Endodermal cell (in vitro differentiated cells): Measurements from ENCODE around the gene NAV2. TPM values are rescaled to one million over a fixed set of nuclear protein-coding genes. Genes with fewer than 3 reads are reported as not detected.

ENCODE experiments used
- DNase-seq: peaks from one replicate; pipeline ENCODE4 v3.0.0-alpha.2; 2017
- H3K27ac ChIP-seq: 2 replicates; pipeline ENCODE4 v1.5.1; 2013; ENCODE audit warnings: mild to moderate bottlenecking, low read depth, low read length, moderate library complexity
- H3K27me3 ChIP-seq: 2 replicates; pipeline ENCODE4 v1.6.1; 2013; ENCODE audit warnings: mild to moderate bottlenecking, low read length, moderate library complexity; ENCODE audit not compliant: insufficient read depth, control insufficient read depth, poor library complexity, severe bottlenecking
- H3K36me3 ChIP-seq: 2 replicates; pipeline ENCODE4 v1.7.0; 2013; ENCODE audit warnings: mild to moderate bottlenecking, low read length, moderate library complexity; ENCODE audit not compliant: control insufficient read depth, insufficient read depth
- H3K4me1 ChIP-seq: one replicate; pipeline ENCODE4 v1.7.0; 2013; ENCODE audit warnings: low read length; ENCODE audit not compliant: control insufficient read depth, insufficient read depth
- H3K4me3 ChIP-seq: 2 replicates; pipeline ENCODE4 v1.5.1; 2013; ENCODE audit warnings: mild to moderate bottlenecking, low read length, moderate library complexity
- H3K9ac ChIP-seq: 2 replicates; pipeline ENCODE4 v1.6.1; 2013; ENCODE audit warnings: mild to moderate bottlenecking, low read length, moderate library complexity; ENCODE audit not compliant: poor library complexity, severe bottlenecking; ENCODE audit errors: extremely low read depth
- H3K9me3 ChIP-seq: 2 replicates; pipeline ENCODE4 v1.6.1; 2013; ENCODE audit warnings: mild to moderate bottlenecking, low read length, moderate library complexity; ENCODE audit not compliant: control insufficient read depth
- H3K27ac Mint-ChIP-seq: 2 replicates; pipeline ENCODE4 v1.8.0; 2020; ENCODE audit warnings: mixed read lengths
- H3K27me3 Mint-ChIP-seq: 2 replicates; pipeline ENCODE4 v1.8.0; 2021; ENCODE audit warnings: mild to moderate bottlenecking, mixed read lengths; ENCODE audit not compliant: insufficient read depth
- H3K36me3 Mint-ChIP-seq: 2 replicates; pipeline ENCODE4 v1.8.0; 2020; ENCODE audit warnings: low read depth, mixed read lengths
- H3K4me1 Mint-ChIP-seq: 2 replicates; pipeline ENCODE4 v1.8.0; 2020; ENCODE audit warnings: mixed read lengths
- H3K4me3 Mint-ChIP-seq: 2 replicates; pipeline ENCODE4 v1.8.0; 2020; ENCODE audit warnings: mild to moderate bottlenecking, moderate library complexity, mixed read lengths
- H3K9me3 Mint-ChIP-seq: 2 replicates; pipeline ENCODE4 v1.8.0; 2020; ENCODE audit warnings: mild to moderate bottlenecking, mixed read lengths
- WGBS, 2 experiments: methylation state at CpG; one replicate each; pipeline versions ENCODE4 v1.1.5 to v1.1.7; 2013; ENCODE audit warnings: missing lambda C conversion rate in 2 of 2, mixed read lengths in 1 of 2; ENCODE audit not compliant: insufficient coverage in 1 of 2, insufficient read length in 1 of 2; 5-methylcytosine and 5-hydroxymethylcytosine counted together
- total RNA-seq, 2 donors: library from RNA; stranded (reverse); fragmentation: NEBNext Ultra II Directional in 1 of 2; extraction: Animal tissue kit (Norgen Biotek cat#: 25700) in 1 of 2; gene quantifications; 2 replicates in 1 of 2; 3 replicates in 1 of 2; pipeline ENCODE4 v1.2.1, GENCODE V29; 2021
- TF ChIP-seq, protein P1 (sequence below): fragments of 200-600 bp; sonication (generic); conservative IDR thresholded peaks from 2 replicates; pipeline ENCODE4 v1.5.0; 2021; ENCODE audit warnings: antibody characterized with exemption, mild to moderate bottlenecking

Gene NAV2
- total RNA-seq, 2 donors from 2014 or later: 37.1 to 42.4 TPM

- TF ChIP-seq, protein P1, sequence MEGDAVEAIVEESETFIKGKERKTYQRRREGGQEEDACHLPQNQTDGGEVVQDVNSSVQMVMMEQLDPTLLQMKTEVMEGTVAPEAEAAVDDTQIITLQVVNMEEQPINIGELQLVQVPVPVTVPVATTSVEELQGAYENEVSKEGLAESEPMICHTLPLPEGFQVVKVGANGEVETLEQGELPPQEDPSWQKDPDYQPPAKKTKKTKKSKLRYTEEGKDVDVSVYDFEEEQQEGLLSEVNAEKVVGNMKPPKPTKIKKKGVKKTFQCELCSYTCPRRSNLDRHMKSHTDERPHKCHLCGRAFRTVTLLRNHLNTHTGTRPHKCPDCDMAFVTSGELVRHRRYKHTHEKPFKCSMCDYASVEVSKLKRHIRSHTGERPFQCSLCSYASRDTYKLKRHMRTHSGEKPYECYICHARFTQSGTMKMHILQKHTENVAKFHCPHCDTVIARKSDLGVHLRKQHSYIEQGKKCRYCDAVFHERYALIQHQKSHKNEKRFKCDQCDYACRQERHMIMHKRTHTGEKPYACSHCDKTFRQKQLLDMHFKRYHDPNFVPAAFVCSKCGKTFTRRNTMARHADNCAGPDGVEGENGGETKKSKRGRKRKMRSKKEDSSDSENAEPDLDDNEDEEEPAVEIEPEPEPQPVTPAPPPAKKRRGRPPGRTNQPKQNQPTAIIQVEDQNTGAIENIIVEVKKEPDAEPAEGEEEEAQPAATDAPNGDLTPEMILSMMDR: no peak
- Histone ChIP-seq H3K9ac (no peak overlapping the region), H3K36me3 (no peaks in the 10 kb centered on the region), H3K27ac (no peak overlapping the region), H3K4me3 (no peak overlapping the region), H3K9me3 (no peaks in the 10 kb centered on the region), H3K27me3 (peaks cover 4% of the 10 kb centered on the region), H3K4me1 (peaks cover 5% of the 10 kb centered on the region)
- no peak for DNase-seq
- no peaks in the 10 kb centered on the region for H3K36me3 Mint-ChIP-seq
- no peak overlapping the region for H3K4me3 Mint-ChIP-seq
- 92 to 100% methylated on average over 1 of the region's 1 CpG for WGBS, 2 experiments
- peaks cover 6% of the 10 kb centered on the region for H3K27me3 Mint-ChIP-seq
- no peaks in the 10 kb centered on the region for H3K9me3 Mint-ChIP-seq
- no peak overlapping the region for H3K27ac Mint-ChIP-seq
- H3K4me1 Mint-ChIP-seq: peaks cover 23% of the 10 kb centered on the region
Measured at GRCh38 chr11:19766810-19767209, 54.2 kb downstream of the NAV2 start.

GRCh38 chr11:19767627-19768151 is 55.1 kb downstream of the NAV2 start:
- Histone ChIP-seq H3K9ac (no peak overlapping the region), H3K27ac (no peak overlapping the region), H3K4me3 (no peak overlapping the region), H3K27me3 (peaks cover 4% of the 10 kb centered on the region), H3K36me3 (no peaks in the 10 kb centered on the region), H3K4me1 (peaks cover 12% of the 10 kb centered on the region), H3K9me3 (no peaks in the 10 kb centered on the region)
- Mint-ChIP-seq H3K36me3 (no peaks in the 10 kb centered on the region), H3K9me3 (no peaks in the 10 kb centered on the region), H3K4me3 (no peak overlapping the region), H3K27ac (no peak overlapping the region), H3K27me3 (peaks cover 7% of the 10 kb centered on the region), H3K4me1 (peaks cover 28% of the 10 kb centered on the region)
- 89 to 94% methylated on average over 4 to 5 of the region's 5 CpGs for WGBS, 2 experiments
- no peak for DNase-seq
- TF ChIP-seq, protein P1: no peak

DNA sequence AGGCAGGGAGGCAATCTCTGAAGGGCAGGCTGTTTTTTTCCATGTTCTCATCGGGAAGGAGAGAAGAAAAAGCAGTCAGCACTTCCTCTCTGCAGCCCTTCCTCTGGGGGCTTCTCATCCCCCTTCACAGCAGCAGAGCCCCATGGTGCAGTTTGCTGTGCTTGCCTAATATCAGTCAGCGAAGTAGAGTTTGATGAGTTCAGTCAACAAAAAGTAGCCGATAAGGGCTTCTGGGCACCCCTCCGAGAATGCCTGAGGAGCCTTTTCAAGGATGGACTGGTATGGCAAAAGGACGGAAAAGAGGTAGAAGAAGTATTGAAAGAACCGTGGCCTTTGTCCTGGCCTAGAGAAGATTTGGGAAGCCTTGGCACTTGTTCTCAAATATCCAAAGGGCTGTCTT is 55.6 kb downstream of the NAV2 start:
- Mint-ChIP-seq H3K36me3 (no peaks in the 10 kb centered on the region), H3K9me3 (no peaks in the 10 kb centered on the region), H3K4me3 (no peak overlapping the region), H3K27me3 (peaks cover 12% of the 10 kb centered on the region), H3K4me1 (peaks cover 30% of the 10 kb centered on the region), H3K27ac (no peak overlapping the region)
- Histone ChIP-seq H3K9me3 (no peaks in the 10 kb centered on the region), H3K27ac (no peak overlapping the region), H3K4me1 (peaks cover 12% of the 10 kb centered on the region), H3K36me3 (no peaks in the 10 kb centered on the region), H3K9ac (no peak overlapping the region), H3K4me3 (no peak overlapping the region), H3K27me3 (peaks cover 4% of the 10 kb centered on the region)
- no peak for DNase-seq
- 84% methylated on average over 5 to 6 of the region's 6 CpGs for WGBS, 2 experiments
- TF ChIP-seq, protein P1: no peak
